Keratinocyte (primary cell): ENCODE measurements around the gene FBXO10. TPM values are rescaled to one million over a fixed set of nuclear protein-coding genes. Genes with fewer than 3 reads are reported as not detected.

Source experiments
- DNase-seq: peaks from one replicate; pipeline ENCODE4 v3.0.0-alpha.2; 2011; ENCODE audit warnings: low read depth, missing footprints, low spot score
- FAIRE-seq: peaks from 2 replicates; lab custom pipeline; 2011; peaks lifted over from hg19 to GRCh38; lab: Jason Lieb, UNC
- H2AFZ ChIP-seq: 2 replicates; pipeline ENCODE4 v1.6.0; 2012; ENCODE audit warnings: low read length, control low read depth, inconsistent platforms; ENCODE audit not compliant: control insufficient read depth
- H3K27ac ChIP-seq: 2 replicates; pipeline ENCODE4 v1.5.1; 2011; ENCODE audit warnings: low read length; ENCODE audit not compliant: control insufficient read depth, insufficient read depth
- H3K27me3 ChIP-seq: 3 replicates; pipeline ENCODE4 v1.6.0; 2011; ENCODE audit warnings: low read length; ENCODE audit not compliant: control insufficient read depth, insufficient read depth; ENCODE audit errors: extremely low read depth
- H3K36me3 ChIP-seq, 2 experiments: 2 replicates in 1 of 2; 3 replicates in 1 of 2; pipeline ENCODE4 v1.5.1; 2011; ENCODE audit warnings: low read length in 2 of 2, mild to moderate bottlenecking in 1 of 2; ENCODE audit not compliant: control insufficient read depth in 2 of 2, insufficient read depth in 2 of 2; ENCODE audit errors: extremely low read depth in 1 of 2
- H3K4me1 ChIP-seq: 3 replicates; pipeline ENCODE4 v1.5.1; 2011; ENCODE audit warnings: low read length; ENCODE audit not compliant: control insufficient read depth, insufficient read depth; ENCODE audit errors: extremely low read depth
- H3K4me2 ChIP-seq: 3 replicates; pipeline ENCODE4 v1.6.0; 2011; ENCODE audit warnings: low read depth, low read length; ENCODE audit not compliant: control insufficient read depth, insufficient read depth; ENCODE audit errors: extremely low read depth
- H3K4me3 ChIP-seq, 3 experiments: fragments of 200-600 bp in 1 of 3; sonication (generic) in 1 of 3; 2 replicates in 2 of 3; 3 replicates in 1 of 3; pipeline ENCODE4 v1.5.1; 2011 to 2016; ENCODE audit warnings: low read length in 3 of 3, mild to moderate bottlenecking in 3 of 3, control low read depth in 2 of 3, inconsistent platforms in 1 of 3, low read depth in 1 of 3, mixed read lengths in 1 of 3, mixed run types in 1 of 3, moderate library complexity in 1 of 3; ENCODE audit not compliant: control insufficient read depth in 2 of 3, insufficient read depth in 2 of 3; ENCODE audit errors: extremely low read depth in 1 of 3
- H3K79me2 ChIP-seq: 2 replicates; pipeline ENCODE4 v1.6.0; 2012; ENCODE audit warnings: low read length; ENCODE audit not compliant: control insufficient read depth, insufficient read depth
- H3K9ac ChIP-seq: 3 replicates; pipeline ENCODE4 v1.6.0; 2011; ENCODE audit warnings: low read length; ENCODE audit not compliant: control insufficient read depth, insufficient read depth; ENCODE audit errors: extremely low read depth
- H3K9me1 ChIP-seq: 3 replicates; pipeline ENCODE4 v1.6.0; 2011; ENCODE audit warnings: low read length; ENCODE audit not compliant: control insufficient read depth, insufficient read depth; ENCODE audit errors: extremely low read depth
- H3K9me3 ChIP-seq: 2 replicates; pipeline ENCODE4 v1.5.1; 2012; ENCODE audit warnings: low read depth, low read length; ENCODE audit not compliant: control insufficient read depth
- H4K20me1 ChIP-seq: 3 replicates; pipeline ENCODE4 v1.6.0; 2011; ENCODE audit warnings: low read length; ENCODE audit not compliant: control insufficient read depth, insufficient read depth; ENCODE audit errors: extremely low read depth
- CTCF ChIP-seq, 3 experiments: IDR thresholded peaks in 1 of 3; conservative IDR thresholded peaks in 1 of 3; optimal IDR thresholded peaks in 1 of 3; 2 replicates in 2 of 3; 3 replicates in 1 of 3; pipeline versions ENCODE3 to v1.5.1; 2011; ENCODE audit warnings: low read length in 3 of 3, mild to moderate bottlenecking in 3 of 3, moderate library complexity in 2 of 3, control low read depth in 1 of 3, inconsistent platforms in 1 of 3; ENCODE audit not compliant: insufficient read depth in 2 of 3; ENCODE audit errors: extremely low read depth in 1 of 3
- EZH2 ChIP-seq: IDR thresholded peaks from one replicate; pipeline ENCODE4 v1.6.1; 2012; ENCODE audit warnings: inconsistent platforms, mild to moderate bottlenecking, low read length, moderate library complexity
- dilution Hi-C: fragments of 300-500 bp; cut with MboI; formaldehyde crosslinking; loops from one replicate; pipeline ENCODE4 v1.7.0; 2020; ENCODE audit warnings: low sequenced_read_pairs; ENCODE audit not compliant: extremely low pct_ligation_motif_present
- polyA plus RNA-seq, 5 experiments: library from polyadenylated mRNA; depleted of rRNA in 3 of 5; stranded (reverse) in 3 of 5; stranded (forward) in 1 of 5; unstranded in 1 of 5; fragments of >200 nt; gene quantifications; 1 replicate in 1 of 5; 2 replicates in 3 of 5; 3 replicates in 1 of 5; pipeline versions ENCODE4 v1.2.1 to v1.2.3, GENCODE V29; 2011 to 2012; ENCODE audit warnings: missing spikeins in 2 of 5, low read depth in 1 of 5, low replicate concordance in 1 of 5

FBXO10 gene
- polyA plus RNA-seq, 1 donor (not counting 4 experiments of a cell fraction or from before 2014, with no cell fraction given) = 4.1 TPM

- dilution Hi-C loops = no loop called here
- no peaks in the 10 kb centered on the region for H3K9me1 ChIP-seq
- H3K4me2 ChIP-seq = no peak overlapping the region
- no peak overlapping the region for H3K27ac ChIP-seq
- H2AFZ ChIP-seq = no peak overlapping the region
- DNase-seq (no peak), FAIRE-seq (no peak)
- TF ChIP-seq CTCF (optimal IDR thresholded peaks at IDR 0.05 in 1 of 3, IDR thresholded peaks at IDR 0.05 in 1 of 3, conservative IDR thresholded peaks at IDR 0.05 in 1 of 3; ENCODE audit: extremely low read depth in 1 of 3, insufficient read depth in 2 of 3, low read length in 3 of 3) (no peak), EZH2 (no peak)
- no peak overlapping the region for H3K4me3 ChIP-seq
- no peaks in the 10 kb centered on the region for H3K9me3 ChIP-seq
- no peaks in the 10 kb centered on the region for H3K79me2 ChIP-seq
- H3K27me3 ChIP-seq = no peaks in the 10 kb centered on the region
- H3K36me3 ChIP-seq = no peaks in the 10 kb centered on the region
- no peaks in the 10 kb centered on the region for H4K20me1 ChIP-seq
- no peaks in the 10 kb centered on the region for H3K4me1 ChIP-seq
- H3K9ac ChIP-seq = no peak overlapping the region
Observed at GRCh38 chr9:37611961-37612360, 35.8 kb upstream of the FBXO10 start.

- FAIRE-seq (no peak), DNase-seq (no peak)
- no peaks in the 10 kb centered on the region for H3K4me1 ChIP-seq
- TF ChIP-seq CTCF (optimal IDR thresholded peaks at IDR 0.05 in 1 of 3, IDR thresholded peaks at IDR 0.05 in 1 of 3, conservative IDR thresholded peaks at IDR 0.05 in 1 of 3; ENCODE audit: extremely low read depth in 1 of 3, insufficient read depth in 2 of 3, low read length in 3 of 3) (no peak), EZH2 (no peak)
- H3K4me3 ChIP-seq = no peak overlapping the region
- H3K4me2 ChIP-seq = no peak overlapping the region
- no peak overlapping the region for H3K27ac ChIP-seq
- H3K9me1 ChIP-seq = no peaks in the 10 kb centered on the region
- no peaks in the 10 kb centered on the region for H3K27me3 ChIP-seq
- no peak overlapping the region for H3K9ac ChIP-seq
- no peak overlapping the region for H2AFZ ChIP-seq
- no peaks in the 10 kb centered on the region for H3K79me2 ChIP-seq
- no peaks in the 10 kb centered on the region for H3K9me3 ChIP-seq
- H3K36me3 ChIP-seq = no peaks in the 10 kb centered on the region
- dilution Hi-C loops = no loop called here
- H4K20me1 ChIP-seq = no peaks in the 10 kb centered on the region
Observed at GRCh38 chr9:37611014-37611413, 34.8 kb upstream of the FBXO10 start.
